Measurements from ENCODE around the gene EPS8L1.

EPS8L1 gene

GRCh38 chr19:55091955-55092354 is 16.3 kb downstream of the EPS8L1 start:
- no peak for DNase-seq

GRCh38 chr19:55092423-55093318 is 17.0 kb downstream of the EPS8L1 start:
- H3K9me3 ChIP-seq = no peaks in the 10 kb centered on the region
- H3K4me3 ChIP-seq = no peak overlapping the region
- DNase-seq = no peak
- intact Hi-C loops (cut with DNase I; ENCODE audit: low total_unique reads) = no loop called here
- H3K27ac ChIP-seq = no peak overlapping the region
- no peaks in the 10 kb centered on the region for H3K27me3 ChIP-seq
- H3K36me3 ChIP-seq = peaks cover 50 to 65% (median 54%) of the 10 kb centered on the region in 3 donors
- H3K4me1 ChIP-seq = peaks cover 0 to 10% (median 7%) of the 10 kb centered on the region in 4 donors
- TF ChIP-seq CTCF (IDR thresholded peaks at IDR 0.05) = no peak

More at GRCh38 chr19:55091955-55092354, 16.3 kb downstream of the EPS8L1 start:
- Histone ChIP-seq H3K27me3 (peaks cover 0 to 7% of the 10 kb centered on the region in 2 donors), H3K36me3 (peaks cover 50 to 63% (median 54%) of the 10 kb centered on the region in 3 donors), H3K27ac (no peak overlapping the region), H3K4me1 (peaks cover 0 to 17% (median 14%) of the 10 kb centered on the region in 4 donors), H3K9me3 (no peaks in the 10 kb centered on the region), H3K4me3 (no peak overlapping the region)
- no peak for TF ChIP-seq CTCF (IDR thresholded peaks at IDR 0.05)
- intact Hi-C loops (cut with DNase I; ENCODE audit: low total_unique reads) = no loop called here

GRCh38 chr19:55094456-55095259 is 19.0 kb downstream of the EPS8L1 start:
- H3K27me3 ChIP-seq = no peaks in the 10 kb centered on the region
- TF ChIP-seq CTCF (IDR thresholded peaks at IDR 0.05) = no peak
- H3K4me1 ChIP-seq = no peaks in the 10 kb centered on the region
- no peak overlapping the region for H3K27ac ChIP-seq
- intact Hi-C loops (cut with DNase I; ENCODE audit: low total_unique reads) = no loop called here
- H3K36me3 ChIP-seq = peaks cover 63 to 82% (median 69%) of the 10 kb centered on the region in 3 donors
- DNase-seq = no peak
- no peak overlapping the region for H3K4me3 ChIP-seq
- no peaks in the 10 kb centered on the region for H3K9me3 ChIP-seq

- DNase-seq = no peak
Measured at GRCh38 chr19:55095260-55096060, 19.8 kb downstream of the EPS8L1 start.

More at GRCh38 chr19:55095260-55096060, 19.8 kb downstream of the EPS8L1 start:
- H3K36me3 ChIP-seq = peaks cover 62 to 77% (median 67%) of the 10 kb centered on the region in 3 donors
- H3K27ac ChIP-seq = no peak overlapping the region
- no peaks in the 10 kb centered on the region for H3K27me3 ChIP-seq
- H3K9me3 ChIP-seq = no peaks in the 10 kb centered on the region
- H3K4me3 ChIP-seq = no peak overlapping the region
- H3K4me1 ChIP-seq = peaks cover 0 to 4% (median 2%) of the 10 kb centered on the region in 4 donors
- no peak for TF ChIP-seq CTCF (IDR thresholded peaks at IDR 0.05)
- intact Hi-C loops (cut with DNase I; ENCODE audit: low total_unique reads) = no loop called here
